BLaER1 (cell line): ENCODE data around the gene FAM50B.

Experiments
- H3K27ac ChIP-seq: shearing (Covaris generic); formaldehyde crosslinking; 2 replicates; pipeline ENCODE4 v1.8.1; 2022
- H3K27me3 ChIP-seq: shearing (Covaris generic); formaldehyde crosslinking; 2 replicates; pipeline ENCODE4 v1.8.1; 2022
- H3K36me3 ChIP-seq: shearing (Covaris generic); formaldehyde crosslinking; 2 replicates; pipeline ENCODE4 v1.8.1; 2022
- H3K4me1 ChIP-seq: shearing (Covaris generic); formaldehyde crosslinking; 2 replicates; pipeline ENCODE4 v1.8.1; 2022
- H3K4me2 ChIP-seq: shearing (Covaris generic); formaldehyde crosslinking; 2 replicates; pipeline ENCODE4 v1.8.1; 2022
- H3K4me3 ChIP-seq: shearing (Covaris generic); formaldehyde crosslinking; 2 replicates; pipeline ENCODE4 v1.8.1; 2022
- H3K9ac ChIP-seq: shearing (Covaris generic); formaldehyde crosslinking; 2 replicates; pipeline ENCODE4 v1.8.1; 2022
- H3K9me3 ChIP-seq: shearing (Covaris generic); formaldehyde crosslinking; 2 replicates; pipeline ENCODE4 v1.8.1; 2022
- H4K20me1 ChIP-seq: shearing (Covaris generic); formaldehyde crosslinking; 2 replicates; pipeline ENCODE4 v1.8.1; 2022
- Cebpa-rat ChIP-seq: shearing (Covaris generic); IDR thresholded peaks from 2 replicates; pipeline ENCODE4 v1.8.1; 2022

The FAM50B gene

GRCh38 chr6:3808759-3809514, 40.2 kb upstream of the FAM50B start:
- Histone ChIP-seq H3K4me3 (no peak overlapping the region), H3K9ac (no peak overlapping the region), H3K27ac (no peak overlapping the region), H3K9me3 (no peaks in the 10 kb centered on the region), H3K4me1 (peaks cover 16% of the 10 kb centered on the region), H3K4me2 (no peak overlapping the region), H3K27me3 (no peaks in the 10 kb centered on the region), H3K36me3 (no peaks in the 10 kb centered on the region), H4K20me1 (no peaks in the 10 kb centered on the region)
- TF ChIP-seq Cebpa-rat: no peak

DNA sequence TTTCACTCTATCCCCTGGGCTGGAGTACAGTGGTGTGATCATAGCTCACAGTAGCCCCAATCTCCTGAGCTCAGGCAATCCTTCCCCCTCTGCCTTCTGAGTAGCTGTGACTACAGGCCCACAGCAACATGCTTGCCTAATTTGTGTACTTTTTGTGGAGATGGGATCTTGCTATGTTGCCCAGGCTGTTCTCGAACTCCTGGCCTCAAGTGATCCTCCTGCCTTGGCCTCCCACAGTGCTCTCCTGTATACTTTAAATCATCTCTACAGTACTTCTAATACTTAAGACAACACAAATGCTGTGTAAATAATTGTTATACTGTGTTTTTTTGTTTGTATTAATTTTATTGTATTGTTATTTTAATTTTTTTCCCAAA, 39.7 kb upstream of the FAM50B start:
- H3K4me1 ChIP-seq: peaks cover 18% of the 10 kb centered on the region
- no peaks in the 10 kb centered on the region for H3K27me3 ChIP-seq
- no peak overlapping the region for H3K4me3 ChIP-seq
- no peak overlapping the region for H3K4me2 ChIP-seq
- no peaks in the 10 kb centered on the region for H3K9me3 ChIP-seq
- H3K36me3 ChIP-seq: no peaks in the 10 kb centered on the region
- H3K27ac ChIP-seq: no peak overlapping the region
- H3K9ac ChIP-seq: no peak overlapping the region
- no peak for TF ChIP-seq Cebpa-rat
- no peaks in the 10 kb centered on the region for H4K20me1 ChIP-seq

DNA sequence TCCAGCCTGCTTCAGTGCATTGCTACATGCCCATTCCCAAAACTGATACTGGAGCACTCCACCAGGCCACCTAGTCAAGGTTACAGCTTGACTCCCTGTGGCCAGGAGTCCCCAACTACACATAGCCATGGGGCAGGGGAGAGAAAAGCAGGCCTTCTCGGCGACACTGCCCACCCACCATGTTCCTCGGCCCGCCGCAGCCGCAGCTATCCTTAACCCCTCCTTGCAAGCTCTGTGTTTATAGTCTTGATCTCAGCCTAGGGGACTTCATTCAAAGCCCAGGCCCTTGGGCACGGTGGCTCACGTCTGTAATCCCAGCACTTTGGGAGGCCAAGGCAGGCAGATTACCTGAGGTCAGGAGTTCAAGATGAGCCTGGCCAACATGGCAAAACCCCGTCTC, 39.2 kb upstream of the FAM50B start:
- Histone ChIP-seq H3K9me3 (no peaks in the 10 kb centered on the region), H3K27ac (no peak overlapping the region), H3K27me3 (no peaks in the 10 kb centered on the region), H3K9ac (no peak overlapping the region), H3K4me1 (peaks cover 18% of the 10 kb centered on the region), H3K4me2 (no peak overlapping the region), H3K4me3 (no peak overlapping the region), H4K20me1 (no peaks in the 10 kb centered on the region), H3K36me3 (no peaks in the 10 kb centered on the region)
- TF ChIP-seq Cebpa-rat: no peak

- H3K9ac ChIP-seq: no peak overlapping the region
- no peaks in the 10 kb centered on the region for H3K27me3 ChIP-seq
- no peak for TF ChIP-seq Cebpa-rat
- no peak overlapping the region for H3K4me2 ChIP-seq
- H3K9me3 ChIP-seq: no peaks in the 10 kb centered on the region
- no peaks in the 10 kb centered on the region for H3K36me3 ChIP-seq
- peaks cover 18% of the 10 kb centered on the region for H3K4me1 ChIP-seq
- no peaks in the 10 kb centered on the region for H4K20me1 ChIP-seq
- H3K4me3 ChIP-seq: no peak overlapping the region
- H3K27ac ChIP-seq: no peak overlapping the region
Observed at GRCh38 chr6:3811191-3811590, 38.0 kb upstream of the FAM50B start.

DNA sequence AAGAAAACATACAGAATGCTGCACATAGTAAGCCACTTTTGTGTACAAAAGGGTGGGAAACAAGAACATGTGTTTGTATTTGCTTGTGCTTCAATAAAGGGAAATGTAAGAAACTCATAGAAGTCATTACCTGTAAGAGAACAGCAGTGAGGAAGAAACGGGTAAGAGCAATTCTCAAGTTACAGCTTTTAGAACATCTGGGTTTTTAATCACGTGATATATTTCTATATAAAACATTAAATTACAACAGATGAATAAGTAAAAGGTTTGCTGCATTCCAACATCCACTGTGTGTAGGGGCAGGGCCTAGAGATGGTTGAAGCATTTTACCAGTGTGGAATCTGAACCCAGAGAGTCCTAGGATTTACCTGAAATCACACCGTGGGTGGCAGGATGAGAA, 36.6 kb upstream of the FAM50B start:
- Histone ChIP-seq H3K27ac (no peak overlapping the region), H3K4me3 (no peak overlapping the region), H3K4me2 (peak overlapping the region; percentile 62), H3K9me3 (no peaks in the 10 kb centered on the region), H3K27me3 (no peaks in the 10 kb centered on the region), H4K20me1 (no peaks in the 10 kb centered on the region), H3K36me3 (no peaks in the 10 kb centered on the region), H3K4me1 (peaks cover 18% of the 10 kb centered on the region), H3K9ac (no peak overlapping the region)
- TF ChIP-seq Cebpa-rat: no peak

DNA sequence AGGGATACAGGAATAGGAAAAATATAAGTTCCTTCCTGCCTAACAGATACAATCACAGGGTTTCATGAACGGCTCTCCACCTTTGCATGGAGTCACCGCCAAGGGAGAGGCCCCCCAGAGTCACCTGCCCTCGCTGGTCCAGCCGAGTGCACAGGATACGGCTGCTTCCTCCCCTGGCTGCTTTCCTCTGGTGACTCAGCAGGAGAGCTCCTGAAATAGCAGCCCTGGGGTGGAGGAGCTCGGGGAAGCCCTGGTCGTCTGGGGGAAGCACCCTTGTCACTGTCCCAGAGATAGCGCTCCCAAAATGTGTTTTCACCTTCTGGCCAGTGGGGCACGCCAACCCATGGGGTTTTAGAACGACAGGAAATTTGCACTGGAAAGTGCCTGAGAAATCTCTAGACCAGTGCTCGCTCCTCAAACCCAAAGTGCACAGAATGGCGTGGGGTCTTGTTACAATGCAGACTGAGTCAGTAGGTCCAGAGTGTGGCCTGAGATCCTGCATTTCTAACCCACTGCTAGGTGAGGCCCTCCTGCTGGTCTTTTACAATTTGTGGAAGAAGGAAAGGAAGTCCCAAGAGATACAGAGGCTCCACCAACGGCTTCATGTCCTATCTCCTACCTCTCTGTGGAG, 35.9 kb upstream of the FAM50B start:
- no peaks in the 10 kb centered on the region for H3K9me3 ChIP-seq
- H3K27me3 ChIP-seq: no peaks in the 10 kb centered on the region
- H3K36me3 ChIP-seq: no peaks in the 10 kb centered on the region
- TF ChIP-seq Cebpa-rat: no peak
- no peak overlapping the region for H3K9ac ChIP-seq
- peaks cover 18% of the 10 kb centered on the region for H3K4me1 ChIP-seq
- H4K20me1 ChIP-seq: no peaks in the 10 kb centered on the region
- no peak overlapping the region for H3K4me3 ChIP-seq
- H3K4me2 ChIP-seq: peak overlapping the region; percentile 62
- H3K27ac ChIP-seq: peak overlapping the region; percentile 20; the same call in 1 of the 2 replicates

DNA sequence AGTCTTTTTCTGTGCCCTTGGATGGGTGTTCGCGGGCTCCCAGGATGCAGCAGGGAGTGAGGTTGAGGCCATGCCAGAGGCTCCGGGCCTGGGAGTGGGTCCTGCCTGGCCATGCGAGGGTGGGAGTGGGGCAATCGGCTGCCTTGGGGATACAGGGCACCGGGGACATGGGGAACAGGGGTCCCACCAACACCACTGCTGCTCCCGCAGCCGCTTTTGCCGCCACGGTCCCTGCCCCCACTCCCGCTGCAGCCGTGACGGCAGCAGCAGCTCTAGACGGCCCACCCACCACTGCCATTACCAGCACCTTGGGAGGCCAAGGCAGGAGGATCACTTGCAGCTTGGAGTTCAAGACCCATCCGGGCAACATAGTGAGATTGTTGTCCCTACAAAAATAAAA, 35.3 kb upstream of the FAM50B start:
- no peaks in the 10 kb centered on the region for H3K9me3 ChIP-seq
- no peaks in the 10 kb centered on the region for H4K20me1 ChIP-seq
- no peaks in the 10 kb centered on the region for H3K36me3 ChIP-seq
- no peak for TF ChIP-seq Cebpa-rat
- no peak overlapping the region for H3K27ac ChIP-seq
- no peaks in the 10 kb centered on the region for H3K27me3 ChIP-seq
- no peak overlapping the region for H3K4me3 ChIP-seq
- peaks cover 18% of the 10 kb centered on the region for H3K4me1 ChIP-seq
- no peak overlapping the region for H3K9ac ChIP-seq
- peak overlapping the region; percentile 62 for H3K4me2 ChIP-seq

DNA sequence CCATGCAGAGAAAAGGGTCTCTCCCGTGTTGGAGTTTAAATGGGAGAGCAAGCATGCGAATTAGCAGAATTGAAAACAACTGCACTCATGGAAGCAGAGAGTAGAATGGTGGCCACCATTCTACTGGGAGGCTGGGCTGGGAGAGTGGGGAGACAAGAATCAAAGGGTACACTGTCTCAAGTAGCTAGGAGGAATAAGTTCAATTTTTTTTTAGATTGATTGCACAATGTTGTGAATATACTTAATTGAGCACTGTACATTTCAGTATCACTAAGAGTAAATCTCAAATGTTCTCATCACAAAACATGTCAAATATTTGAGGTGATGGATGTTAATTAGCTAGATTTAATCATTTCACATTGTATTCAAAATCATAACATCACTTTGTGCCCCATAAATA, 34.6 kb upstream of the FAM50B start:
- no peak overlapping the region for H3K9ac ChIP-seq
- TF ChIP-seq Cebpa-rat: no peak; the same call in 1 of the 2 replicates
- H3K4me2 ChIP-seq: no peak overlapping the region
- H3K9me3 ChIP-seq: no peaks in the 10 kb centered on the region
- no peaks in the 10 kb centered on the region for H3K27me3 ChIP-seq
- H3K4me3 ChIP-seq: no peak overlapping the region
- peaks cover 18% of the 10 kb centered on the region for H3K4me1 ChIP-seq
- H4K20me1 ChIP-seq: no peaks in the 10 kb centered on the region
- no peaks in the 10 kb centered on the region for H3K36me3 ChIP-seq
- H3K27ac ChIP-seq: no peak overlapping the region

- H3K27ac ChIP-seq: no peak overlapping the region
- no peak overlapping the region for H3K4me2 ChIP-seq
- no peaks in the 10 kb centered on the region for H3K27me3 ChIP-seq
Observed at GRCh38 chr6:3816251-3816650, 32.9 kb upstream of the FAM50B start.

More at GRCh38 chr6:3816251-3816650, 32.9 kb upstream of the FAM50B start:
- Histone ChIP-seq H3K36me3 (no peaks in the 10 kb centered on the region), H3K9me3 (no peaks in the 10 kb centered on the region), H3K4me1 (peaks cover 18% of the 10 kb centered on the region), H3K9ac (no peak overlapping the region), H4K20me1 (no peaks in the 10 kb centered on the region), H3K4me3 (no peak overlapping the region)
- TF ChIP-seq Cebpa-rat: no peak
